ENCODE results near the gene UGT1A10.
"Not testable (repeated sequence)": the region's sequence is repeated elsewhere in the genome, so short reads cannot be mapped to it uniquely, and the experiment has no call there.

Gene UGT1A10

DNA sequence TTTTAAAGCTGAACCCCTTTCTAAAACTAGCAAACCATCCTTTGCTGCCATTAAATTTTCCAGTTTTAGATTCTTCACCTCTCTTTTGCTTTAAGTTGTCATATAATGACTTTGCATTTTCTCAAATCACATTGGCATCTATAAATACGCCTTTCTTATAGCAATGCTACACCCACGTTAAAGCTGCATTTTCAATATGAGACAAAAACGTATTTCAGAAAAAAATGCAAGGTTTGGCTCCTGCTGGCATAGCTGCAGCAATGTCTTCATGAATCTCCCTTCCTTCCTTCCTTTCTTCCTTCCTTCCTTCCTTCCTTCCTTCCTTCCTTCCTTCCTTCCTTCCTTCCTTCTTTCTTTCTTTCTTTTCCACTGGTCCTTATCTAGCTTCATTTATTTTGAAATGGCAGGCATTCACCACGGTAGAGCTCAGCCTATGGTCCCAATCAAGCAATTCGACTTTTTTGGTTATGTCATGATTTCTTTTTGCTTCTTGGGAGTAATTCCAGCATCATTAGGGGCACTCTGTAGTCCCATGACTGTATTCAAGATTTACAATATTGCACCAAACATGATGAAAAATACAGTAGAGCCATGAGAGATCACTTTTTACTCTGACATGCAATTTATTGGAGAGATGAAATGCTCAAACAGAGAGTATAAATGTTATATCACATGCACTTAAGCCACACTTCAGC lies 8.8 kb upstream of the UGT1A10 start:
- H3K9ac ChIP-seq (ENCODE audit: low read depth, low read length) = no peak overlapping the region

DNA sequence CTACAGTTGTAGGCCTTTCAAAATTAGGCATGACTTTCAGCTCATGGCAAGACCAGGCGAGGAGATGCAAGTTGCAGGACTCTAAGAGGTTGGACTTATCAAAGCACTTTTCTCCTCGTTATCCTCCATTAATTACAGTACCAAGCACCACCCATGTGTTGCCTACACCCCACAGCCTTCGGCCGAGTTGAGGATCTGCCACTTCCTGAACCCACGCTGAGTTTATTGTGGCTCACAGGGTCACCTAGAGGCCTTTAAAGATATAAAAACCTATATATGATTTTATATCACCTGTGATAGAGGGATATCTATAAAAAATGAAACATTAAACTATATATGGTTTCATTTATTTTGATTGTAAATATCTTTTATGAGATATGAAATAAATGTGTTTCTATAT lies 2.6 kb downstream of the UGT1A10 start:
- Histone ChIP-seq H3K36me3 (ENCODE audit: insufficient read depth, low read length) (no peaks in the 10 kb centered on the region), H3K9me3 (ENCODE audit: control insufficient read depth, insufficient read depth, low read length) (no peaks in the 10 kb centered on the region), H3K9ac (ENCODE audit: low read depth, low read length) (no peak overlapping the region), H3K4me1 (ENCODE audit: insufficient read depth, low read length) (no peaks in the 10 kb centered on the region)

More for the DNA sequence above, 8.8 kb upstream of the UGT1A10 start:
- Histone ChIP-seq H3K36me3 (ENCODE audit: insufficient read depth, low read length) (no peaks in the 10 kb centered on the region), H3K9me3 (ENCODE audit: control insufficient read depth, insufficient read depth, low read length) (peaks cover 3% of the 10 kb centered on the region; the same call in 1 of the 2 replicates), H3K4me1 (ENCODE audit: insufficient read depth, low read length) (no peaks in the 10 kb centered on the region)

DNA sequence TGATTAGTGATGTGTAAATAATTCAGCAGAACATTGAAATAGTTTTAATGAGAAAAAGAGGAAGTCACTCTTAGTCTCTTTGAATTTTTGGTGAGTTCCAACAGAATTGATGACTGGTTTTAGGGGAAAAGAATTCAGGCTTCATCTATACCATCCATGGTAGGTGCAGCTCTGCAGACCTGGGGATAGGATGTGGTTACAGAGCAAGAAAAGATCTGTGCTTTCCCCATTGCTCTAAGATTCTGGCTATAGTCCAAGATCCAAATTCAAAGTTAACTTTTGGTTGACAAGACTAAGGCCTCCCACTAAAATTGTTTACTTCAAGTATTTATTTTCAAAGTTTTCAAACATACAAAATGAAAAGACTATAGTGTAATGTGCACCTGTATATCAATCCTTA lies 3.6 kb downstream of the UGT1A10 start:
- Histone ChIP-seq H3K9ac (ENCODE audit: low read depth, low read length) (no peak overlapping the region), H3K36me3 (ENCODE audit: insufficient read depth, low read length) (no peaks in the 10 kb centered on the region), H3K9me3 (ENCODE audit: control insufficient read depth, insufficient read depth, low read length) (no peaks in the 10 kb centered on the region), H3K4me1 (ENCODE audit: insufficient read depth, low read length) (no peaks in the 10 kb centered on the region)

- Histone ChIP-seq H3K36me3 (ENCODE audit: insufficient read depth, low read length) (no peaks in the 10 kb centered on the region), H3K9me3 (ENCODE audit: control insufficient read depth, insufficient read depth, low read length) (no peaks in the 10 kb centered on the region), H3K9ac (ENCODE audit: low read depth, low read length) (no peak overlapping the region), H3K4me1 (ENCODE audit: insufficient read depth, low read length) (no peaks in the 10 kb centered on the region)
These were observed 6.9 kb downstream of the UGT1A10 start for GRCh38 chr2:233643128-233643527.

DNA sequence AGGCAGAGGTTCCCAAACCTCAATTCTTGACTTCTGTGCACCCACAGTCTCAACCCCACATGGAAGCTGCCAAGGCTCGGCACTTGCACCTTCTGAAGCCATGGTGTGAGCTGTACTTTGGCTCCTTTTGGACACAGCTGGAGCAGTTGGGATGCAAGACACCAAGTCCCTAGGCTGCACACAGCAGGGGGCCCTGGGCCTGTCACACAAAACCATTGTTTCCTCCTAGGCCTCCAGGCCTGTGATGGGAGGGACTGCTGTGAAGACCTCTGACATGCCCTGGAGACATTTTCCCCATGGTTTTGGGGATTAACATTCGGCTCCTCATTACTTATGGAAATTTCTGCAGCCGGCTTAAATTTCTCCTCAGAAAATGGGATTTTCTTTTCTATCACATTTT lies 9.8 kb downstream of the UGT1A10 start:
- H3K9me3 ChIP-seq (ENCODE audit: control insufficient read depth, insufficient read depth, low read length); H3K9ac ChIP-seq (ENCODE audit: low read depth, low read length); H3K4me1 ChIP-seq (ENCODE audit: insufficient read depth, low read length); H3K36me3 ChIP-seq (ENCODE audit: insufficient read depth, low read length): not testable (repeated sequence)

DNA sequence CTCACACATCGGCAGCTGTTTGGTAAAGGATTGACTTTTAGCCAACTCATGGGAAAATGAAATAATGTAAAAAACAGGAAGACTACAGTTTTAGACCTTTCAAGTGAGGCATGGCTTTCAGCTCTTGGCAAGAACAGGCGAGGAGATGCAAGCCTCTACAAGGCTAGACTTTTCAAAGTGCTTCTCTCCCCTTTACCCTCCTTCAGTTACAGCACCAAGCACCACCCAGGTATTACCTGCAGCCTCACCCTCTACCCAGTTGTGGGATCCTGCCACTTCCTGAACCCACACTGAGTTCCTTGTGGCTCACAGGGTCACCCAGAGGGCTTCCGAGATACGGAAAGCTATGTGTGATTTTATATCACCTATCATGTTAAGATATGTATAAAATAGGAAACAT lies 14.7 kb downstream of the UGT1A10 start:
- Histone ChIP-seq H3K9me3 (ENCODE audit: control insufficient read depth, insufficient read depth, low read length) (no peaks in the 10 kb centered on the region), H3K9ac (ENCODE audit: low read depth, low read length) (no peak overlapping the region), H3K36me3 (ENCODE audit: insufficient read depth, low read length) (no peaks in the 10 kb centered on the region), H3K4me1 (ENCODE audit: insufficient read depth, low read length) (no peaks in the 10 kb centered on the region)

DNA sequence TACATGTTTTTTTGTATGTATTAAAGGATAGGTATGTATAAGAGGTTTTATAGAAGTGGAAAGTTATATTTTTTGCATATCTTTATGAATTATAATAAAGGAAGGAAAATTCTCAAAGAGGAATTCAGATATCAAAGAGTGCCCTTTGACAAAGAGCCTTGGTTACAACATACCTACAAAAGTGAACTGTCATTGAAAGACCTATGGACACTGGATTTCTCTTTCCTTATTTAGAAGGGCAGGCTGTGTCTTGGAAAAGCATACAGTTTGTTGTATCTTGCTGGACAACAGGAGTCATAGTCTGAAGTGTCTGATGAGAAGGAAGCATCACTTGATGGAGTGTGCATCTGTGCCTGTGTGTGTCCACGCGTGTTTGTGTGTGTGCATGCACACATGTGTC lies 15.2 kb downstream of the UGT1A10 start:
- H3K9me3 ChIP-seq (ENCODE audit: control insufficient read depth, insufficient read depth, low read length) = no peaks in the 10 kb centered on the region
- H3K9ac ChIP-seq (ENCODE audit: low read depth, low read length) = no peak overlapping the region
- no peaks in the 10 kb centered on the region for H3K36me3 ChIP-seq (ENCODE audit: insufficient read depth, low read length)
- no peaks in the 10 kb centered on the region for H3K4me1 ChIP-seq (ENCODE audit: insufficient read depth, low read length)

- no peaks in the 10 kb centered on the region for H3K4me1 ChIP-seq (ENCODE audit: insufficient read depth, low read length)
- H3K9me3 ChIP-seq (ENCODE audit: control insufficient read depth, insufficient read depth, low read length) = no peaks in the 10 kb centered on the region
- H3K9ac ChIP-seq (ENCODE audit: low read depth, low read length) = no peak overlapping the region
- H3K36me3 ChIP-seq (ENCODE audit: insufficient read depth, low read length) = no peaks in the 10 kb centered on the region
These were observed 18.3 kb downstream of the UGT1A10 start for GRCh38 chr2:233654501-233654900.

DNA sequence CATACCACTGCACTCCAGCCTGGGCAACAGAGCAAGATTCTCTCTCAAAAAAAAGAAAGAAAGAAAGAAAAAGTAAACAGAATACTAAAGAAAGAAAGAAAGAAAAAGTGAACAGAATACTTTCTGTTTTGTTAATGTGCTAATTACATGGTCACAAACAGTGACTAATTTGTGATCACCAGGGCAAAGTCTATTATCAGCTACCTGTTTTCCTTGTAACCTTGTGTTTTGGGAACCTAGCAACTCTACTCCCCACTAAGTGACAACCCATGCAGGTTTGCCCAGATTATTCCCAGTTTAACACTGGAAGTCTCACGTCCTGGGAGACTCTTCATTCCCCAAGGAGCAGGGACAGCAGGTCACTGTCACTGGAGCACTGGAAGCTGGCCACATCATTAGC lies 18.8 kb downstream of the UGT1A10 start:
- no peaks in the 10 kb centered on the region for H3K36me3 ChIP-seq (ENCODE audit: insufficient read depth, low read length)
- H3K9me3 ChIP-seq (ENCODE audit: control insufficient read depth, insufficient read depth, low read length) = no peaks in the 10 kb centered on the region
- no peak overlapping the region for H3K9ac ChIP-seq (ENCODE audit: low read depth, low read length)
- no peaks in the 10 kb centered on the region for H3K4me1 ChIP-seq (ENCODE audit: insufficient read depth, low read length)

DNA sequence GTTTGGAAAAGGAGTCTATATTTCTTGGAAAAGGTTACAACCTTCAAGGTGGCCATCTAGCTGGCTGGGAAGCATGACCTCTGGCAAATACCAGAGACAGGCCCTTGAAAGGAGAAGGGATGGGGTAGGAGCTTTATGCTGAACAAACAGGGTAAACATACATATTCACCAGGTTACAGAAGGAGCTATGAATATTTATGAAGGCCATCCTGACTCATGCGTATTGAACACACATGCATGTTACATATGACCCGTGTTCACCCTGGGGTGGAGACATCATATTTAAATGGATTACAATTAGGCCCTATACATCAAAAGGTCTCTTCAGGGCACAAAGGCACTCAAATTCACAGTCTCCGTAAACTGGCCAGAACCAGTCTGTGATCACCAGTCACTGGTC lies 19.7 kb downstream of the UGT1A10 start:
- H3K9ac ChIP-seq (ENCODE audit: low read depth, low read length); H3K9me3 ChIP-seq (ENCODE audit: control insufficient read depth, insufficient read depth, low read length); H3K36me3 ChIP-seq (ENCODE audit: insufficient read depth, low read length); H3K4me1 ChIP-seq (ENCODE audit: insufficient read depth, low read length): not testable (repeated sequence)

- H3K9ac ChIP-seq (ENCODE audit: low read depth, low read length) = no peak overlapping the region
- H3K9me3 ChIP-seq (ENCODE audit: control insufficient read depth, insufficient read depth, low read length) = no peaks in the 10 kb centered on the region
- H3K36me3 ChIP-seq (ENCODE audit: insufficient read depth, low read length) = no peaks in the 10 kb centered on the region
- H3K4me1 ChIP-seq (ENCODE audit: insufficient read depth, low read length) = no peaks in the 10 kb centered on the region
These were observed 20.2 kb downstream of the UGT1A10 start for GRCh38 chr2:233656443-233656842.

DNA sequence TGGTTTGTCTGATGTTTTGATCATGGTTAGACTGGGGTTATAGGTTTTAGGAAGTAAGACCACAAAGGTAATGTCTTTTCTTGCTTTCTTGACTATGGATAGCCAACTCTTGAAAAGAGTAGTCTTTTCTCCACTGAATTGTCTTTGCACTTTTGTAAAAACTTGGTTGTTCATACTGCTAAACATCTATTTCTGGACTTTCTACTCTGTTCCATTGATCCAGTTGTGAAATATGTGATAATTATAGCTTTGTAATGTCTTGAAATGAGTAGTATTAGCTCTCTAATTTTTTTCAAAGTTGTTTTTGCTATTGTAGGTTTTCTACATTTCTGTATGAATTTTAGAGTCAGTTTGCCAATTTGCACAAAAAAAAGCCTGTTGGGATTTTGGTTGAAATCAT lies 22.4 kb downstream of the UGT1A10 start:
- H3K9me3 ChIP-seq (ENCODE audit: control insufficient read depth, insufficient read depth, low read length) = no peaks in the 10 kb centered on the region
- H3K9ac ChIP-seq (ENCODE audit: low read depth, low read length) = no peak overlapping the region
- H3K4me1 ChIP-seq (ENCODE audit: insufficient read depth, low read length) = no peaks in the 10 kb centered on the region
- H3K36me3 ChIP-seq (ENCODE audit: insufficient read depth, low read length) = no peaks in the 10 kb centered on the region

GRCh38 chr2:233663911-233664310 lies 27.7 kb downstream of the UGT1A10 start:
- no peaks in the 10 kb centered on the region for H3K9me3 ChIP-seq (ENCODE audit: control insufficient read depth, insufficient read depth, low read length)
- no peaks in the 10 kb centered on the region for H3K4me1 ChIP-seq (ENCODE audit: insufficient read depth, low read length)
- no peaks in the 10 kb centered on the region for H3K36me3 ChIP-seq (ENCODE audit: insufficient read depth, low read length)
- no peak overlapping the region for H3K9ac ChIP-seq (ENCODE audit: low read depth, low read length)

DNA sequence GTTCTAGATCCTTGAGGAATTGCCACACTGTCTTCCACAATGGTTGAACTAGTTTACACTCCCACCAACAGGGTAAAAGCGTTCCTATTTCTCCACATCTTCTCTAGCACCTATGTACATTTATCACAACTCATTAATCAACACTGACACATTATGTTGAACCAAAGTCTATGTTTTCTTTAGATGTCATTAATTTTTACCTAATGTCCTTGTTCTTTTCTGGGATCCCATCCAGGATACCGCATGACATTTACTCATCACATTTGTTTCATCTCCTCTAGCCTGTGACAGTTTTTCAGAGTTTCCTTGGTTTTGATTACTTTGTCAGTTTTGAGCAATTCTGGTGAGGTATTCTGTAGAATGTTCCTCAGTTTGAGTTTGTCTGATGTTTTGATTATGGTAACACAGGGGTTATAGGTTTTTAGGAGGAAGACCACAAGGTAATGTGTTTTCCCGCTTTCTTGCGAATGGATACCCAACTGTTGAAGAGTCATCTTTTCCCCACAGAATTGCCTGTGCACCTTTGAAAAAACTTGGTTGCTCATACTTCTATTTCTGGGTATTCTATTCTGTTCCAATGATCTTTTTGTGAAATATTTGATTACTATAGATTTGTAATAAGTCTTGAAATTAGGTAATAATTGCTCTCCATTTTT lies 32.5 kb downstream of the UGT1A10 start:
- no peaks in the 10 kb centered on the region for H3K4me1 ChIP-seq (ENCODE audit: insufficient read depth, low read length)
- H3K9me3 ChIP-seq (ENCODE audit: control insufficient read depth, insufficient read depth, low read length) = no peaks in the 10 kb centered on the region
- no peaks in the 10 kb centered on the region for H3K36me3 ChIP-seq (ENCODE audit: insufficient read depth, low read length)
- H3K9ac ChIP-seq (ENCODE audit: low read depth, low read length) = no peak overlapping the region

DNA sequence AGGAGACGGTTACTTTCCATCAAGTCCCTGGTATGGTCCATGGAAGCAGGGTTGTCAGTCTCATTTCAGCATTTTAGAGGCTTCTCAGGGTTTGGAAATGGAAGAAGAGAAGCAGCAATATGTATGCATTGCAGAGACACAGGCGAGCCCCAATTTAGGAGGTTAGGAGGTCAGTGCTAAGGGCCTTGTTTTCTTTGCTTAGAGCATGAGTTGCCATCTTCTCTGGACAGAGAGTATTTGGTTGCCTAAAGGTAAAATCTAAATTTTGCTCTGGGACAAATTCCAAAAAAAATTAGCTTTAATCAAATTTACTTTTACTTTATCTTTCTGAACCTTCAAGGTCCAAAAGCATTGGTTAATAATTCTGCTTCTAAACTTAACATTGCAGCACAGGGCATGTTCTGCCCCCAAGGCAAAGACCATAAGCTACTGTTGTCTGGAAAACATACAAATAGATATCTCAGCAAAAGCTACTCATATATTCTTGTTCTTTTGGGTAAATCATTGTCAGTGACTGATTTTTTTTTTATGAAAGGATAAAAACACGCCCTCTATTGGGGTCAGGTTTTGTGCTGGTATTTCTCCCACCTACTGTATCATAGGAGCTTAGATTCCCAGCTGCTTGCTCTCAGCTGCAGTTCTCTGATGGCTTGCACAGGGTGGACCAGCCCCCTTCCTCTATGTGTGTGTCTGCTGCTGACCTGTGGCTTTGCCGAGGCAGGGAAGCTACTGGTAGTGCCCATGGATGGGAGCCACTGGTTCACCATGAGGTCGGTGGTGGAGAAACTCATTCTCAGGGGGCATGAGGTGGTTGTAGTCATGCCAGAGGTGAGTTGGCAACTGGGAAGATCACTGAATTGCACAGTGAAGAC lies 35.3 kb downstream of the UGT1A10 start, which contains the start of gene UGT1A9:
Gene UGT1A9, plus strand, starts transcription at position 609 of the 872 bp plus-strand sequence. Its CDS starts 37 bp downstream, at position 646.
- Histone ChIP-seq H3K9ac (ENCODE audit: low read depth, low read length) (no peak within 1 kb of the TSS), H3K9me3 (ENCODE audit: control insufficient read depth, insufficient read depth, low read length) (no peaks in the 10 kb centered on the region), H3K36me3 (ENCODE audit: insufficient read depth, low read length) (no peaks in the 10 kb centered on the region), H3K4me1 (ENCODE audit: insufficient read depth, low read length) (no peaks in the 10 kb centered on the region)
